ENCODE data around the gene SLC37A4. TPM values are rescaled to one million over a fixed set of nuclear protein-coding genes. Genes with fewer than 3 reads are reported as not detected.

The SLC37A4 gene
- total RNA-seq, 1 donor from 2014 or later: 28.8 TPM

GRCh38 chr11:119030029-119030328 lies 698 bp downstream of the SLC37A4 start:
- H3K36me3 Mint-ChIP-seq (ENCODE audit: low read depth): peaks cover 11% of the 10 kb centered on the region
- intact Hi-C loops (cut with micrococcal nuclease): loop anchor here (1.0 to 2.0 kb wide), 4 partner anchors 12 to 37 kb away; partner anchors contain the start of genes CENATAC, HYOU1, RPS25 and TRAPPC4
- H3K27ac Mint-ChIP-seq: peak overlapping the region; percentile 89
- DNase-seq: no peak
- no peaks in the 10 kb centered on the region for H3K27me3 Mint-ChIP-seq
- H3K4me1 Mint-ChIP-seq: peaks cover 23% of the 10 kb centered on the region
- H3K9me3 Mint-ChIP-seq: no peaks in the 10 kb centered on the region
- H3K4me3 Mint-ChIP-seq: peak overlapping the region; percentile 83

GRCh38 chr11:119029340-119030028 lies 1.2 kb downstream of the SLC37A4 start:
- Mint-ChIP-seq H3K4me1 (peaks cover 26% of the 10 kb centered on the region), H3K36me3 (ENCODE audit: low read depth) (peaks cover 15% of the 10 kb centered on the region), H3K27me3 (no peaks in the 10 kb centered on the region), H3K4me3 (peak overlapping the region; percentile 83), H3K27ac (peak overlapping the region; percentile 89), H3K9me3 (no peaks in the 10 kb centered on the region)
- no peak for DNase-seq
- intact Hi-C loops (cut with micrococcal nuclease): loop anchor here (1.0 to 2.0 kb wide), 4 partner anchors 11 to 37 kb away; partner anchors contain the start of genes CENATAC, HYOU1, RPS25 and TRAPPC4

- H3K4me3 Mint-ChIP-seq: peak overlapping the region; percentile 83
- no peaks in the 10 kb centered on the region for H3K27me3 Mint-ChIP-seq
- no peaks in the 10 kb centered on the region for H3K9me3 Mint-ChIP-seq
- intact Hi-C loops (cut with micrococcal nuclease): no loop called here
- H3K27ac Mint-ChIP-seq: peak overlapping the region; percentile 25
- peaks cover 18% of the 10 kb centered on the region for H3K36me3 Mint-ChIP-seq (ENCODE audit: low read depth)
- peaks cover 29% of the 10 kb centered on the region for H3K4me1 Mint-ChIP-seq
- no peak for DNase-seq
Measured at GRCh38 chr11:119029069-119029339, 1.7 kb downstream of the SLC37A4 start.

- H3K36me3 Mint-ChIP-seq (ENCODE audit: low read depth): peaks cover 23% of the 10 kb centered on the region
- peaks cover 34% of the 10 kb centered on the region for H3K4me1 Mint-ChIP-seq
- peak overlapping the region; percentile 25 for H3K27ac Mint-ChIP-seq
- intact Hi-C loops (cut with micrococcal nuclease): no loop called here
- DNase-seq: no peak
- no peaks in the 10 kb centered on the region for H3K9me3 Mint-ChIP-seq
- peak overlapping the region; percentile 83 for H3K4me3 Mint-ChIP-seq
- H3K27me3 Mint-ChIP-seq: no peaks in the 10 kb centered on the region
Measured at GRCh38 chr11:119028346-119029068, 2.2 kb downstream of the SLC37A4 start.

- no peaks in the 10 kb centered on the region for H3K9me3 Mint-ChIP-seq
- H3K27ac Mint-ChIP-seq: no peak overlapping the region
- no peak overlapping the region for H3K4me3 Mint-ChIP-seq
- H3K36me3 Mint-ChIP-seq (ENCODE audit: low read depth): peaks cover 28% of the 10 kb centered on the region
- no peaks in the 10 kb centered on the region for H3K27me3 Mint-ChIP-seq
- peaks cover 39% of the 10 kb centered on the region for H3K4me1 Mint-ChIP-seq
- no peak for DNase-seq
- intact Hi-C loops (cut with micrococcal nuclease): no loop called here
Measured at GRCh38 chr11:119027561-119028345, 2.9 kb downstream of the SLC37A4 start.

- no peaks in the 10 kb centered on the region for H3K27me3 Mint-ChIP-seq
Measured at GRCh38 chr11:119026970-119027369, 3.7 kb downstream of the SLC37A4 start.

GRCh38 chr11:119025978-119026766 lies 4.5 kb downstream of the SLC37A4 start:
- intact Hi-C loops (cut with micrococcal nuclease): no loop called here
- H3K36me3 Mint-ChIP-seq (ENCODE audit: low read depth): peaks cover 39% of the 10 kb centered on the region
- no peaks in the 10 kb centered on the region for H3K9me3 Mint-ChIP-seq
- H3K27ac Mint-ChIP-seq: no peak overlapping the region
- DNase-seq: no peak
- peaks cover 44% of the 10 kb centered on the region for H3K4me1 Mint-ChIP-seq
- no peaks in the 10 kb centered on the region for H3K27me3 Mint-ChIP-seq
- H3K4me3 Mint-ChIP-seq: no peak overlapping the region

More at GRCh38 chr11:119026970-119027369, 3.7 kb downstream of the SLC37A4 start:
- intact Hi-C loops (cut with micrococcal nuclease): no loop called here
- Mint-ChIP-seq H3K36me3 (ENCODE audit: low read depth) (peaks cover 31% of the 10 kb centered on the region), H3K4me1 (peaks cover 39% of the 10 kb centered on the region), H3K27ac (no peak overlapping the region), H3K9me3 (no peaks in the 10 kb centered on the region), H3K4me3 (no peak overlapping the region)
- no peak for DNase-seq

DNA sequence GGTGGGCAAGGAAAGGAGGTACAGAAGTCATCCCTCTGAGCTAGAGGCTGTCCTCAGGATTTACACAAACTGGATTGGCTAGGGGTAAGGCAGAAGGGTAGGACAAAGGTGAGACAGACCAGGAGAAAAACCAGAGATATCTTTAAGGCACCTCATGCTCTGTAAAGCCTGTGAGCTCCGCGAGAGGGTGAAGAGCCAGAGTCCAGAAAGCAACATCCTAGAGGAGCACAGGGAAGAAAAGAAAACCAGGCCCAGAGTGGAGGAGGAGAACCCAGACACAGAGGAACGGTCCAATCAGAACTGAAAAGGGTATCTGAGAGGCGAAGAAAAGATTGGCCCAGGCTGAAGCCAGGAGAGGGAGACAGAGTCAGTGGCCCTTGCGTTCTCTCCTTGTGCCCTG lies 5.1 kb downstream of the SLC37A4 start:
- Mint-ChIP-seq H3K9me3 (no peaks in the 10 kb centered on the region), H3K36me3 (ENCODE audit: low read depth) (peaks cover 40% of the 10 kb centered on the region), H3K4me1 (peaks cover 45% of the 10 kb centered on the region), H3K4me3 (no peak overlapping the region), H3K27ac (peak overlapping the region; percentile 34), H3K27me3 (no peaks in the 10 kb centered on the region)
- intact Hi-C loops (cut with micrococcal nuclease): no loop called here
- DNase-seq: no peak

DNA sequence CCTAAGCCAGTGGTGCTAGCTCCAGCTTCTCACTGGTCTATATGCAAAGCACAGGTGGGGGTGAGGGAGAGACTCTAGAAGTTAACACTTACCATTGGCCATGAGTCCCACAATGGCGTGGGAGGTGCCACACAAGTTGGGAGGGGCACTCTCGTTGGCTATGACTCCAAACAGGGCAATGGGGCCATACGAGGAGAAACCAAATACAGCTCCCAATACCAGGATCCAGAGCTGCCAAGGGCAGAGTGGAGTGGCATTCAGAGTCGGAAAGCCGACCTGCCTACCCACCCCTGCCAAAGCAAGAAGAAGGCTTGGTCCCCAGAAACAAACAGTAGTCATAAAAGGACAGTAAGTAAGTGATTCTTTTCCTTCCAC lies 5.6 kb downstream of the SLC37A4 start:
- peaks cover 44% of the 10 kb centered on the region for H3K36me3 Mint-ChIP-seq (ENCODE audit: low read depth)
- H3K27me3 Mint-ChIP-seq: no peaks in the 10 kb centered on the region
- intact Hi-C loops (cut with micrococcal nuclease): no loop called here
- peak overlapping the region; percentile 34 for H3K27ac Mint-ChIP-seq
- H3K4me1 Mint-ChIP-seq: peaks cover 46% of the 10 kb centered on the region
- H3K9me3 Mint-ChIP-seq: no peaks in the 10 kb centered on the region
- H3K4me3 Mint-ChIP-seq: no peak overlapping the region
- no peak for DNase-seq

- peak overlapping the region; percentile 67 for H3K27ac Mint-ChIP-seq
- peaks cover 49% of the 10 kb centered on the region for H3K36me3 Mint-ChIP-seq (ENCODE audit: low read depth)
- no peak for DNase-seq
- H3K27me3 Mint-ChIP-seq: no peaks in the 10 kb centered on the region
- no peaks in the 10 kb centered on the region for H3K9me3 Mint-ChIP-seq
- intact Hi-C loops (cut with micrococcal nuclease): no loop called here
- no peak overlapping the region for H3K4me3 Mint-ChIP-seq
- H3K4me1 Mint-ChIP-seq: peaks cover 44% of the 10 kb centered on the region
Measured at GRCh38 chr11:119024430-119025098, 6.1 kb downstream of the SLC37A4 start.

DNA sequence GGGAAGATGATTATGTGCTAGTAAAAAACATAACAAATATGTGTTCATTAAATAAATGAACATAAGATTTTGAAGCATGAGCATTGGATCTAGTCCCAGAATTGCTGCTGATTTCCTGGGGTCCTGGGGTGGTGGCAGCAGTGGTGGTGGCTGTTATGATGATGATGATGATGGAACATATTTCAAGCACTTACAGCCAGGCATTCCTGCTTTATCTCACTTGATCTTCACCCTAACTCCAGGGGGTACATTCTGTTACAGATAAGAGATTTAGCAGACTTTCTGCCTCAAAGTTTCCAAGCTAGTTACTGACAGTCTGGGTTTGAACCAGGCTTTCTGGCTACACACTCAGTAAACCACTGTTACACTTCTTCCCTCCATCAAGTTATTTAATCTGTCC lies 6.9 kb downstream of the SLC37A4 start:
- H3K9me3 Mint-ChIP-seq: no peaks in the 10 kb centered on the region
- DNase-seq: no peak
- intact Hi-C loops (cut with micrococcal nuclease): no loop called here
- H3K27ac Mint-ChIP-seq: peak overlapping the region; percentile 23
- no peak overlapping the region for H3K4me3 Mint-ChIP-seq
- peaks cover 37% of the 10 kb centered on the region for H3K4me1 Mint-ChIP-seq
- H3K36me3 Mint-ChIP-seq (ENCODE audit: low read depth): peaks cover 49% of the 10 kb centered on the region
- H3K27me3 Mint-ChIP-seq: no peaks in the 10 kb centered on the region

GRCh38 chr11:119021631-119022030 lies 9.0 kb downstream of the SLC37A4 start:
- no peak for DNase-seq
- Mint-ChIP-seq H3K4me1 (peaks cover 34% of the 10 kb centered on the region), H3K4me3 (peak overlapping the region; percentile 52), H3K27me3 (no peaks in the 10 kb centered on the region), H3K9me3 (no peaks in the 10 kb centered on the region), H3K27ac (peak overlapping the region; percentile 19), H3K36me3 (ENCODE audit: low read depth) (peaks cover 66% of the 10 kb centered on the region)
- intact Hi-C loops (cut with micrococcal nuclease): no loop called here

- intact Hi-C loops (cut with micrococcal nuclease): loop anchor here (5.0 kb wide), 2 partner anchors 93 to 228 kb away; partner anchors contain the start of genes BCL9L and DDX6
- H3K27ac Mint-ChIP-seq: peak overlapping the region; percentile 99
- H3K4me1 Mint-ChIP-seq: peaks cover 44% of the 10 kb centered on the region
- peaks cover 74% of the 10 kb centered on the region for H3K36me3 Mint-ChIP-seq (ENCODE audit: low read depth)
- H3K9me3 Mint-ChIP-seq: no peaks in the 10 kb centered on the region
- H3K27me3 Mint-ChIP-seq: no peaks in the 10 kb centered on the region
- peak overlapping the region; percentile 100 for H3K4me3 Mint-ChIP-seq
- no peak for DNase-seq
Measured at GRCh38 chr11:119019996-119020395, 10.7 kb downstream of the SLC37A4 start.
